GM19238 (cell line): Measurements from ENCODE around the gene NRL.

Experiments used
- DNase-seq: peaks from one replicate; pipeline ENCODE4 v3.0.0; 2011; ENCODE audit warnings: low spot score; ENCODE audit not compliant: insufficient read length

NRL gene

GRCh38 chr14:24082411-24083080, 32.2 kb downstream of the NRL start:
- no peak for DNase-seq

GRCh38 chr14:24081739-24082211, 33.0 kb downstream of the NRL start:
- DNase-seq = no peak

GRCh38 chr14:24080888-24081738, 33.6 kb downstream of the NRL start:
- peak; percentile 88 for DNase-seq

- DNase-seq = no peak
These were observed 34.6 kb downstream of the NRL start for GRCh38 chr14:24080142-24080530.

GRCh38 chr14:24079491-24080141, 35.1 kb downstream of the NRL start:
- DNase-seq = no peak

GRCh38 chr14:24078146-24078545, 36.6 kb downstream of the NRL start:
- DNase-seq = no peak

GRCh38 chr14:24077086-24077485, 37.7 kb downstream of the NRL start:
- DNase-seq = no peak

GRCh38 chr14:24076302-24076601, 38.5 kb downstream of the NRL start:
- no peak for DNase-seq

GRCh38 chr14:24075485-24076301, 39.1 kb downstream of the NRL start:
- DNase-seq = no peak

GRCh38 chr14:24074625-24075484, 39.9 kb downstream of the NRL start:
- no peak for DNase-seq

- no peak for DNase-seq
These were observed 41.6 kb downstream of the NRL start for GRCh38 chr14:24072881-24073877.

- DNase-seq = no peak
These were observed 42.3 kb downstream of the NRL start for GRCh38 chr14:24072436-24072835.

GRCh38 chr14:24071836-24072430, 42.8 kb downstream of the NRL start:
- DNase-seq = no peak

GRCh38 chr14:24071144-24071697, 43.5 kb downstream of the NRL start, which contains the start of gene CPNE6:
TSS of gene CPNE6 (plus strand) at chr14:24071562. CDS start at chr14:24072937, 1,375 bp downstream.
- no peak for DNase-seq

- no peak for DNase-seq
These were observed 44.2 kb downstream of the NRL start for GRCh38 chr14:24070285-24071143.

GRCh38 chr14:24069411-24069735, 45.4 kb downstream of the NRL start:
- no peak for DNase-seq

GRCh38 chr14:24068711-24069410, 45.9 kb downstream of the NRL start:
- no peak for DNase-seq
